GM12864 (cell line): Measurements from ENCODE around the gene NRDC.

Experiments used
- DNase-seq: peaks from one replicate; pipeline ENCODE4 v3.0.0-alpha.2; 2011; ENCODE audit warnings: low read depth
- H3K4me3 ChIP-seq: 2 replicates; pipeline ENCODE4 v1.5.1; 2011; ENCODE audit warnings: mild to moderate bottlenecking, low read depth, low read length, control low read depth
- TF ChIP-seq, protein P1 (sequence below): IDR thresholded peaks from 2 replicates; pipeline ENCODE4 v1.5.1; 2011; ENCODE audit warnings: low read depth, mild to moderate bottlenecking, moderate library complexity, low read length, control low read depth, inconsistent platforms; ENCODE audit errors: missing control alignments

The NRDC gene

DNA sequence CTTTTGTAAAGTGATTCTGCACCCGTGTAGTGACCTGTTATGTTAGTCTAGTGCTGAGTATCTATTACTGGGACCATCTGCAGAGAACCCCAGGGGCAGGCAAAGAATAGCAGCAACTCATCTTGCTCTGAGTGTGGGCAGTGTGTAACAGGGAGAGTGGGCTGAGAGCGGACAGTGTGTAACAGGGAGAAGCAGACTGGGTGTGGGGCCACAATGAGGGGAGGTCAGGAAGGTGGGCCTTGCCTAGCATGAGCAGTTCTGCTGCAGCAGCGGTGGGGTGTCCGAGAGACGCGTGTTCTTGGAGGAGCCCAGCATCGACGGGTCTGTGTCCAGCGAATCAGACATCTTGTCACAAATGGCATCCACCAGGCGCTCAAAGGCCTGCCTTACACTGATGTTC, 41.2 kb upstream of the NRDC start:
- H3K4me3 ChIP-seq: no peak overlapping the region
- DNase-seq: no peak
- TF ChIP-seq, protein P1, sequence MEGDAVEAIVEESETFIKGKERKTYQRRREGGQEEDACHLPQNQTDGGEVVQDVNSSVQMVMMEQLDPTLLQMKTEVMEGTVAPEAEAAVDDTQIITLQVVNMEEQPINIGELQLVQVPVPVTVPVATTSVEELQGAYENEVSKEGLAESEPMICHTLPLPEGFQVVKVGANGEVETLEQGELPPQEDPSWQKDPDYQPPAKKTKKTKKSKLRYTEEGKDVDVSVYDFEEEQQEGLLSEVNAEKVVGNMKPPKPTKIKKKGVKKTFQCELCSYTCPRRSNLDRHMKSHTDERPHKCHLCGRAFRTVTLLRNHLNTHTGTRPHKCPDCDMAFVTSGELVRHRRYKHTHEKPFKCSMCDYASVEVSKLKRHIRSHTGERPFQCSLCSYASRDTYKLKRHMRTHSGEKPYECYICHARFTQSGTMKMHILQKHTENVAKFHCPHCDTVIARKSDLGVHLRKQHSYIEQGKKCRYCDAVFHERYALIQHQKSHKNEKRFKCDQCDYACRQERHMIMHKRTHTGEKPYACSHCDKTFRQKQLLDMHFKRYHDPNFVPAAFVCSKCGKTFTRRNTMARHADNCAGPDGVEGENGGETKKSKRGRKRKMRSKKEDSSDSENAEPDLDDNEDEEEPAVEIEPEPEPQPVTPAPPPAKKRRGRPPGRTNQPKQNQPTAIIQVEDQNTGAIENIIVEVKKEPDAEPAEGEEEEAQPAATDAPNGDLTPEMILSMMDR: no peak

DNA sequence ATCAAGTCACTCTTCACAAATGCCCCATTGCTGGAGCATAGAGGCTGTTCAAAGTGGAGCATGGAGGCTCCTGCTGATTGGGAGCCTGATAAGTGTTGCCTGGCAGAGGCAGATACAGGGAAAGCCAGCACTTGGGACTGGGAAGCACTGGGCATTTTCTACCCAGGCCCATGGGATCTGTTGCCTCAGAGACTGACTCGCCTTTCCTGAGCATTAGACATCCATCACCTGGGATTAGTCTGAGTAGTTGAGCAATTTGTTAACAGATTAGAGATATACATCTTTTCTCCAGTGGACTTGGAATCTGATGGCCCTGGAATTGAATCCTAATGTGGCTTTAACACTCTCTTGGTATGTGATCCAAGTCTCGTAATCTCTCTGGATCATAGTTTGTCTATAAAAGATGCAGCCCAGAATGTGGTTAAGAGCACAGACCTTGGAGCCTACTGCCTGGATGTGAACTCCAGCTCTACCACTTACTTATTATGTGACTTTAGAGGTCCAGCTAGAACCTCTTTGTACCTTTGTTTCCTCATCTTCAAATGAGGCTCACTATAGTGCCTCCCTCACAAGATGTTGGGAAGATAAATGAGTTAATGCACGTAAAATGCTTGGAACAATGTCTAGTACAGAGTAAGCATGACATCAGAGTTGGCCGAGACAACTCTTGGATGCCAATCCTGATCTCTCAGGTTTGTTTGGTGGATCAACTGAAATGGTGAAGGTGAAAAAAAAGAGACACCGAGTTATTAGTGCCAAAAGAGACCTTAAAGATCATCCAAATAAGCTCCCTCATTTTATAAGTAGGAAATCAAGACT, 38.3 kb upstream of the NRDC start:
- TF ChIP-seq, protein P1: no peak
- DNase-seq: no peak
- no peak overlapping the region for H3K4me3 ChIP-seq

DNA sequence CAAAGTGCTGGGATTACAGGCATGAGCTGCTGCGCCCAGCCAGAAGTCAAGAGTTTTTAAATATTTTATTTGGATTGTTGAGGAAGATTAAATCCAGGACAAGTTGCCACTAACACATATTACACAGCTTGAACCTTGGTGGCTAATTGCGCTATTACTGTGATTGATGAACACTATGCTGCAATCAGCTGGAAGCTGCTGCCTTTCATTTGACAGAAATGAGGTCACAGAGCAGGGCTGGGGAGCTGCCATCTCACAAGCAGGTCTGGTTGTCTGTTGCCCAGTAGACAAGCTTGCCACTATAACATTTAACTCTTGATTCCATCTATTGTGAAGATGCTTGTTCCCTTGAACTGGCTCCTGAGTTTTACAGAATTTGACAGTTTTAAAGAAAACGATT, 37.4 kb upstream of the NRDC start:
- no peak overlapping the region for H3K4me3 ChIP-seq
- TF ChIP-seq, protein P1: no peak
- no peak for DNase-seq

DNA sequence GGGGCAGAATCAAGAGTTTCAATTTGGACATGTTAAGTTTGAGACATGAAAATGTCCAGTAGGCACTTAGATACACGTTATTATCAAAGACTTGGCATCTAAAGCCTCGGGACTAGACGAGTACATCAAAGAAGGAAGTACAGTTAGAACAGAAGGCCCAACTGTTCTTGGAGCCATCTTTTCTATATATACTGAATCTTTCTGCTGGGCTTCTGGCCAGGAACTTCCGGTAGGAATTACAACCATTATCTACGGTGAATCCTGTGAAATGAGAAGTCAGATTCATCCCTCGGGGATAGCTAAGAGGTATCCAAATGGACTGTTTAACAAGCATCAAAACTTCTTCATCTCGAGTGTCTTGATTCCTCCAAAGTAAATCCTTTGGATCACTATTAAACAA, 34.4 kb upstream of the NRDC start:
- H3K4me3 ChIP-seq: no peak overlapping the region
- TF ChIP-seq, protein P1: no peak
- DNase-seq: no peak

DNA sequence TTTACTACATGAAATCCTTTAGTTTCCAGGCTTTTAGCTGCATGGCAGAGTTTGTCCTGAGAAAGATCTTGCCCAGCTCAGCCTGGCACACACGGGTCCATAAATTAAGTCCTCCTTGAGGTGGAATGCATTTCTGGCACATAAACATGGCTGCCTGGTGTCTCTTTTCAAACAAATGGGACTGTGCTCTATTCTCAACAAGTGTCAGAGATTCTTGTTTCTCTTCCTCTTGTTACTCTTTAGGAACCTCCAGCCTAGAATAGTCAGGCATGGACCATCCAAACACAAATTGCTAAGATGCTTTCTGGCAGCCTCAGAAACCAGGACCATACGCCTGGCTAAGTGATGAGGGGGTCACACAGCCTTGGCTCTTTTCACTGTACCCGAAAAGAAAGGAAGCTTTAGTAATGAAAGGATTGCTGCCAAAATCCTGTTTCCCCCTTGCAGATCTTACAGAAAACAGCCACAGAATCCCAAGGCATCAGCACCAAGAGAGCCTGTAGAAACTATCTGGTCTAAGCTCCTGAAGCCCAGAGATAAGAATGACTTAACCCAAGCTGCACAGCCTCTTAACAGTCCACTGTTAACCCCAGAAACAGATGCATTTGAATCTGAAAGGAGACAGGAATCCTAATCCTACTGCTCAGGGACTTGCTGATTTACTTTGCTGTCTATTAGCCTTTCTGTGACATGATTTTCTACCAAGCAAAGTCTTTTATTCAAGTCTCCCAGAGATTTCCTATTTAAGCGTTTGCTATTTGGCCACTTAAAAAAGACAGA, 31.9 kb upstream of the NRDC start:
- H3K4me3 ChIP-seq: no peak overlapping the region
- TF ChIP-seq, protein P1: no peak
- DNase-seq: no peak

DNA sequence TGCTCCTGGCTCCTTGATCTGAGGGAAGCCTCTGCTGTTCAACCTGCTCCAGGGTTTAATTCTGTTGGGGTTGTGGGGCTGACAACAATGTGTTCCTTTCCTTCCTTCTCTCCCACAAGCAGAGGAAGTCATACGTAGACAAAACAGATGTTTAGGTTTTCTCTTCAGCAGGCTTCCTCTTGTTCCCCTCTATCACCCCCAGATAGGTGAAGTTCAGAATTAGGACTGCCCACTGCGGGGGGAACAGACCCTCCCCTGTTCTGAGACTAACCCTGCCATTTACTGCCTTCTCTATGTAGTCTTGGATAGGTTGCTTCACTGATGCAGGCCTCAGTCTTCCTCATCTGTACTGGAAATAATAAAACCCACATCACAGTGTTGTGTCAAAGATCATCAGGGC, 30.0 kb upstream of the NRDC start:
- DNase-seq: no peak
- no peak overlapping the region for H3K4me3 ChIP-seq
- TF ChIP-seq, protein P1: no peak
